ENCODE data around the gene CREBBP.
A peak's percentile ranks its signal among the peaks of the same experiment; 100 is the strongest.

The CREBBP gene

DNA sequence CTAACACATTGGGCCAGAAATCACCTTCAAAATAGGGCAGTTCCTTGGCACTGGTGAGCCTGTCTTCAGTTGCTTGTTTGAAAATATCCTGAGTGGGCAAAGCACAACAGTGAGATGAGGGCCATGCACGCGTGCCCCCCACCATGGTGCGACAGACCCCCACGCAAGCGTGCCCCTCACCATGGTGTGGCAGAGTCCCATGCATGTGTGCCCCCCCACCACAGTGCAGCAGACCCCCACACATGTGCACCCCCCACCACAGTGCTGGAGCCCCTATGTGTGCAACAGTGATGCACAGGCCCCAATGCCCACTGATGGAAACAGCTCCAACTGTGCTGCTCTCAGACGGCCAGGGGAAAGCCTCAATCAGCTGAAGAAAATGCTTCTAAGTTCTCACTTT is 144.4 kb downstream of the CREBBP start:
- no peak for DNase-seq (ENCODE audit: low read depth in 2 of 3, low spot score in 2 of 3)

DNA sequence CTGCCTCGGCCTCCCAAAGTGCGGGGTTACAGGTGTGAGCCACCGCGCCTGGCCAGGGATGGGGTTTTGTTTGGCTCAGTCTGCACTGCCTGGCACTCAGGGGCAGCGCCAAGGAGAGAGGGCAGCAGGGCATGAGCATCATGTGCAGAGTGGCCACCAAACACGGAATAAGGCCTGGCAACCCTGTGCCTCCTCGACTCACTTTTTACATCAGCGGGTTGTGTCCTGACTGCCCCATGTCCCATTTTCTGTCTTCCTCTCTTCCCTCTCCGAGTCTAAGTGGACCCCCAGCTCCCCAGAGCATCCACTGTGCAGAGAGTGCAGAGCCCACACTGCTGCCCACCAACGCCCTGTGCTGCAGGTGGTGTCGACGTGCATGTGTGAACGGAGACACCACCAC is 145.0 kb downstream of the CREBBP start:
- no peak for DNase-seq (ENCODE audit: low read depth in 2 of 3, low spot score in 2 of 3)

DNA sequence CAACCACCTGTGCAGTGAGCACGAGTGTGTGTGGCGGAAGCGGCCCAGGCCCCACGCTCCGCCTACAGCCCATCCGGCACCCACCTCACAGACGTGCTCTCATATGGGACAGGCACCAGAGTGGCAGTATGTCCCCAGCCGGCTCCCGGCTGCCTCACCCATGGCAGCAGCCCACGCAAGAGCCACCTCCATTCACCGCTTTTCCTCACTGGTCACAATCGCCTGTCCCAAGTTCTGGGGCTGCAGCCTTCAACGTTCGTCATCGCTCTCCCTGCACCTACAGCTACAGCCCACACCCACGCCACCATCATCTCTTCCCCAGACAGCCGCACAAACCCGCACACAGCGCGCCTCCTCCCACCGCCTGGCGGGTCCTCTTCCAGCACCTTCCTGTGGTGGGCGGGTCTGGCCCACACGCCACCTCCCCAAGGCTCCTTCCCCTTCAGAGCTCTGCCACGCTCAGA is 145.7 kb downstream of the CREBBP start:
- no peak for DNase-seq (ENCODE audit: low read depth in 2 of 3, low spot score in 2 of 3)

DNA sequence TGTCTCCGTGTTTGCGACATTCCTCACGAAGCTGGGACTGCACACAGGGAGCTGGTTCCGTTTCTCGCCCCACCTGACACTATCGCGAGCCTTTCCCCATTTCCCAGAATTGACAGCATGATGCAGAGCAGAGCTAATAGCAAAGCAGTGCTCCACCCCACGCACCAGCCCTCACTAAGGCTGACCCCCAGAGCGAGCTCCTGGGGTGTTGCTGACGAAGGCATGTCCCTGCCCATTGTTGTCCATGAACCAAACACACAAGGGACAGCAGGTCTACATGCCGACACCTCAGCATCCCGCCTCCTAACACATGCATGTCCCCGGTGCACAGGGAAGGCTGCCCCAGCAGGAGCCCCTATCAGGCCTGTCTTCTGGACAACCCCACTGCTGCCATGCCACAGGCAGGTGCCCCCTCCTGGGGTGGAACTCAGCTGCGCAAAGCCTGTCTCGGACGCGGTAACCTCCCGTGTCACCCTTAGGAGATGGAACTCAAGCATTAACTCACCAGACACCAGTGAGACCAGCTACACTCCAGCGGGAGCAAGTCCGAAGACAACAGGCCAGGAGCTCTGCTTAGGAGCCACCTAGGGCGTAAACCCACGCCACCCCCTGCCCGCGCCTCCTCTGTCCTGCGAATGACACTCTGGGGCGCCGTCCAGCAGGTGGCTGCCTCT is 146.3 kb downstream of the CREBBP start:
- DNase-seq (ENCODE audit: low read depth in 2 of 3, low spot score in 2 of 3), result no peak

DNA sequence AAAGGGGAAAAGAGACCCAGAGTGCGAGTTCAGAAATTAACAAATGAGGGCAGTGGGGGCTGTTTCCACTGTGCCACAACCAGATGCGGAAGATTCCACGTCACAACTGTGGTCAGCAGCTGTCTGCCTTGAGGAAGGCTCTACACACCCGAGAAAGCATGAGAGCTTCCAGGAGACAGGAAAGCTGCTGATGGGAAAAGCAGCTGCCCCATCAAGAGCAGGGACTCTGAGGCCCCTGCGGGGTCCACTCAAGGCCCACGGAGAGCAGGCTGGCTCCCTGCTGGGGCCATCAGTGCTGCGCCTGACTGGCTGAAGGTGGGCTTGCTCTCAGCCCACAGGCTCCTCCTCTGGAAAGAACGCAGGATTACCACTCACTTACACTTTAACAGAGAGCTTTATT is 148.3 kb downstream of the CREBBP start:
- DNase-seq (ENCODE audit: low read depth in 2 of 3, low spot score in 2 of 3), result no peak

DNA sequence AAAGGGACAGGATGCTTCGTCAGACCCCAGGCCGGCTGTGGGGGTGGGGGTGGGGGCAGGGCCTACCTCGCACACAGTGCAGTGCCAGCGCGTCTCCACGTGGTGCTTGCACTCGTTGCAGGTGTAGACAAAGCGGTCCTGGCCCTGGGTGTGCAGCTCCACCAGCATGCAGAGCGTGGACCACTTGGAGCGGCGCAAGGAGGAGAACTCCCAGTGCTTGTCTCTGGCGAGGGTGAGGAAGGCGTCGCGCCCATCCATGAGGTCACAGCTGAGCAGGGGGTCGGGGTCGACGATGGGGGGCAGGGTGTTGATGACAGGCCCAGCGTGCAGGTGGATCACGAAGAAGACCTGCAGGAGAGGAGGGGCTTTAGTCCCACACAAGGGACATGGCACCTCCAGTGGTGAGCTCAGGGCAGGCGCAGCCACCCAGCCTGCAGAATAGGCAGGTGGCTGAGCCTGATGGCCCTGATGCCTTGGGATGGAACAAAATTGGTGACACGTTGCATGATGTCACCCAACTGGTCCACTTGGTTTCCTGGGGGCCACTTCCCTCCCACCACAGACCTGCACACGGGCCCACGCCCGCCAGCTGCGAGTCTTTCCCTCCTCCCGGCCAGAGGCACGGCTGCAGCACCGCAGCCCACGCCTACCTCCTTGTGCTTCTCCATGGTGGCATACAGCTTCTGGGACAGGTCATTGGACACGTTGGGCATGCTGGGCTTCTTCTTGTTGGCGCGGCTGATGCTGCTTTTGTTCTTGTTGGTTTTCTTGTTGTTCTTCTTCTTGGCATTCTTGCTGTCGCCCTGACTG is 149.2 kb downstream of the CREBBP start:
- DNase-seq (ENCODE audit: low read depth in 2 of 3, low spot score in 2 of 3), result no peak

DNA sequence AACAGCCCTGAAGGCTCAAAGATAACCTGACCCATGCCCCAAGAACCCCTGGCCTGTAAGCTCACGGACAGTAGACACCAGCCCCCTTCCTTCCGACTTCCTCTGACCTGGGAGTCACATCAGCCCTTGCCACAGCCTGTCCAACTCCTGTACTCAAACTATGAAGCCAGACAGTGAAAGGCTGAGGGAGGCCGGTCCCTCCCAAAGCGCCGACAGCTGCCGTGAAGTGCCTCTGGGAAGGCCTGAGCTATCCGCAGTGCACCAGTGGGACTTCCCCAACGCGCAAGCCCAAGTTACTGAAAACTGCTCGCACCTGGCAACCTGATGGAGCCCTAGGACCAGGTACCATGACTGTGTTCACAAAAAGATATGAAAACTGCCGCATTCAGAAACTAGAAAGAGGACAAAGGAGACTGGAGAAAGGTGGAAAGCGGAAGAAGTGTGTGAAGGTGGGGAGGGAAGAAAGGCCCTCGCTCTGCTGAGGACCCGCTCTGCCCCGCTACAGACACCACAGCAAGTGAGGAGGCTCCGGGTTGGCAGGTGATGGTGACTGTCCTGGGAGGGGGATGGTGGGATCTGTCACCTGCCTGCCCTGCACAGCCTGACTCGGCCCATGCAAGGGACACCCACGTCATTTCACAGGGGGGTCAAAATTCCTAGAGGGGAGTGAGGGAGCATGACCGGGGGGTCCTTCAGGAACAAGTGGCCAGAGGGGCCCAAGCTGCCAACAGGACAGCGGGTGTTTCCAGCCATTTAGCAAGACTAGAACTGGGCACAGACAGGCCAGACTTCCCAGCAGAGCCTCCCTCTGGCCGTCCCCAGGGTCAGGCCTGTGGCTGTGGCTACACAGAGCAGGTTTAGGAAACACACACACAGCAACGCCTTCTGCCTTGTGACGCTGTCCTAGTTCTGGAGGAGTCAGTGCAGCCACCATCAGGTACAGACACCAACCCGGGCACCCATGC is 150.1 kb downstream of the CREBBP start:
- no peak for DNase-seq (ENCODE audit: low read depth in 2 of 3, low spot score in 2 of 3)

DNA sequence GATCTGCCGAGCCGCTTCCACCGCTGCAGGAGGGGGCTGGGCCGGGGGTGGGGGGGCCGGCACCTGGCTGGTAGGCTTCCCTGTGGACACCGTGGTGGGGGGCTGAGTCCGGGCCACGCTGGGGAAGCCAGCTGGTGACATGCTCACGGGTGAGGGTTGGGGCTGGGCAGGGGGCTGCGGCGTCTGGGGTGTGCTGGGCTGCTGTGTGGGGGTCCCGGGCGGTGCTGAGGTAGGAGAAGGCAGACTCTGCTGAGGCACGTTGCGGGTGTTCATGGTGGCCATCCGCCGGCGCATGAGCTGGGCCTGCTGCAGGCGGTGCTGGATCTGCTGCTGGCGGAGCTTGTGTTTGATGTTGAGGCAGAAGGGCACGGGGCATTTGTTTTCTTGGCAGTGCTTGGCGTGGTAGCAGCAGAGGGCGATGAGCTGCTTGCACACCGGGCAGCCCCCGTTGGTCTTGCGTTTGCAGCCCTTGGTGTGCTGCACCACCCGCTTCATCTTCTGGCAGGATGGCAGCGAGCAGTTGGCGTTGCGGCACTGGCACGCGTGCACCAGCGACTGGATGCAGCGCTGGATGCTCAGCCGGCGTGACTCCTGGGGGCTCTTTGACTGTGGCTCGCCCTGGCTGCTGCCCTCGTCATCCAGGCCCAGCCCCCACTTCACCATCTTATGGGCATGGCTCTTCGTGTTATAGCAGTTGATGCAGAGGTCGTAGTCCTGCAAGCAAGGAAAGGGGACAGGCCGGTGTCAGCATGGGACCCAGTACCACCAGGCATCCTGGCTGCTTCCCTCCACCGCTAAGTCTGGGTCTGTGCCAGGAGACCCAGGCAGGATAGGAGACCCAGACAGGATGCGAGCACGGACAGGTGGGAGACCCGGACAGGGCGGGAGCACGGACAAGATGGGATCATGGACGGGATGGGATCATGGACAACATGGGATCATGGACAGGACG is 151.1 kb downstream of the CREBBP start:
- DNase-seq (ENCODE audit: low read depth in 2 of 3, low spot score in 2 of 3), result no peak

DNA sequence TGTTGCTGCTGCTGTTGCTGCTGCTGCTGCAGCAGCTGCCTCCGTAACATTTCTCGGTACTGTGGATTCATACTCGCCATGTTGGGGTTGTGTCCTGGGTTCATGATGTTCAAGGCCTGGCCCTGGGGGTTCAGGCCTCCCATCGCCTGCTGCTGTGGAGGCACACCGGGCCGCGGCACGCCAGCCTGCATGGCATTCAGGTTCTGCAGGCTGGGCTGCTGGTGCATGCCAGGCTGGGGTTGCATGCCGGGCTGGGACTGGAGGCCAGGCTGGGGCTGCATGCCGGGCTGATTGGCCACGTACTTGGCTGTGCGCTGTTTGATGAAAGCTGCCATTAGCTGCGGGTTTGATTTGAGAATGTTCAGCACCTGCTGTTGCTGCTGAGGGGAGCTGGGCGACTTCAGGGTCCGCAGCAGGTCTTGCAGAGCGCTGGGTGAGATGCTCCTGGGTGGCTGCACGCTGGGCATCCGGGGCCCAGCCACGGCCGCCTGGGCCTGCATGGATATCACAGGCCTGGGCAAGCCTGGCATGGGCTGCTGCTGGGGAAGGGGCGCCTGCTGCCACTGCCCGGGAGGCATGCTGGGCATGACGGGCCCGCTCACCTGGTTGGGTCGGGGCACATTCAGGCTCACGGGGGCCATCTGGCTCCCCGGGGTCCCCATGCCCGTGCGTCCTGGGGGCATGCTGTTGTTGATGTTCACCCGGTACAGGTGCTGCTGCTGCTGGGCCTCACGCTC is 151.9 kb downstream of the CREBBP start:
- no peak for DNase-seq (ENCODE audit: low read depth in 2 of 3, low spot score in 2 of 3)

DNA sequence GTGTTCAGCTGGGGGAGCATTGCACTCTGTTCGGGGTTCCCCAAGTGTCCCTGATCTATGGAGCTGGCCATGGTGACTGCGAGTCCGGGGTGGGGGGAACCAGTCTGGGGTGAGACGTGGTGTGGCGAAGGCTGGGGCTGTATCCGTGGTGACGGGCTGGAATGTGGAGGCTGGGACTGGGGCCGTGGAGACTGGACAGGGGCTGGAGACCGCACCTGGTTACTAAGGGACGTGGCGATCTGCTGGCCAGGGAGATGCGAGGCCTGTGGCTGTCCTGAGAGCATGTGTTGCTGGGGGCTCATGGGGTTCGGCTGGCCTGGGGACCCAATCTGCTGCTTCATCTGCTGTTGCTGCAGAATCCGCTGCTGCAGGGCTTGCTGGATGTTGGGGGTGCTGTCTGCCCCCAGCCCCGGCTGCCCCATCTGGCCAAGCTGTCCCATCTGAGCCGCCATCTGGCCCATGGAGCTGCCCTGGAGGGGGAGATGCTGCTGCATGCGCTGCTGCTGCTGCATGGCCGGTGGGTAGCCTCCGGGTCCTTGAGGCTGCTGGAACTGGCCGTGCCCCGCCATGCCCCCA is 152.6 kb downstream of the CREBBP start:
- DNase-seq (ENCODE audit: low read depth in 2 of 3, low spot score in 2 of 3), result no peak

DNA sequence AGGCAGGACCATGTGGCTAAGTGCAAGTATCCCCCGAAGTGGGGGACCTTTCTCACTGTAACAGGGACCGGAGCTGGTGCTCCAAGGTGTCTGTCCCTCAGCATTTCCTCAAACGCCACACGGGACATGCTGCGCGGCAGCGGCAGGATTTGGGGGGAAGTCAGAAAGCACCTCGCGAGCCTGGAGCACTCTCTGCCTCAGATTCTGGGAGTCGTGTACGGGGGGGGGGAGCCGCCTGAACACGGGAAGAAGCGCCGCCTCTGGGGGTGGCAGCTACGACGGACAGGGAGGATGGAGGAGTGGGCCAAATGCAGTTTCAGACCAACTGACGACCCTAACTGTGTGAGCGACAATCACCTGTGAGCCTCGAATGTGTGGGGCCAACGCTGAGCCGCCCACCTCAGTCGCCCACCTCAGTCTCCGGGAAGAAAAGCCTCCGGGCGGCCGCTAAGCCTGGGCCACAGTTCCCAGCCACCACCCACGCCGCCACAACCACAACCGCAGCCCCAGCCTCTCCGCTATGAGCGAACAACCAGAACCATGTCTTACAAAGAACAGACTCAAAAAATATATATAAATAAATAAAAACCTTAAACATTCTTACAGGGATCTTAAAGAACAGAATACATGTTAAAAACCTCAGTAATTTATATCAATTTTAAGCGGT is 154.4 kb downstream of the CREBBP start:
- DNase-seq (ENCODE audit: low read depth in 2 of 3, low spot score in 2 of 3), result no peak

DNA sequence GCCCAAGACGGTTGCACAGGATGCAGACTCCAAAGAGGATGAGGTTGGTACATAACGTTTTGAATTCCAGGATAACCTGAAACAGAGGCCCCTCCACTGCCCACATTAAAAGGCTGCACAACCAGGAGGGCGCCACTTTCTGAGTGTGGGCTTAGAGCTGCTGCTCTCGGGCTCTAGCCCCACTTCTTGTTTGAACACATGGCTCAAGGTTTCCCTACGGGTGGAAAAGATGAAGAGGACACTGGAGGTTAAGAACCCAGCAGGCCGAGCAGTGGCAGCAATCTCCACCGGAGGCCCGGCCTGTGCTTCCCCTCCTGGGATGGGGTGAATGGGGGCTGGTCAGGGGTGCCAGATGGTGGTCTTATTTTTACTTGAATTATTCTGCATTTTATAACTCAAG is 155.2 kb downstream of the CREBBP start:
- no peak for DNase-seq (ENCODE audit: low read depth in 2 of 3, low spot score in 2 of 3)

DNA sequence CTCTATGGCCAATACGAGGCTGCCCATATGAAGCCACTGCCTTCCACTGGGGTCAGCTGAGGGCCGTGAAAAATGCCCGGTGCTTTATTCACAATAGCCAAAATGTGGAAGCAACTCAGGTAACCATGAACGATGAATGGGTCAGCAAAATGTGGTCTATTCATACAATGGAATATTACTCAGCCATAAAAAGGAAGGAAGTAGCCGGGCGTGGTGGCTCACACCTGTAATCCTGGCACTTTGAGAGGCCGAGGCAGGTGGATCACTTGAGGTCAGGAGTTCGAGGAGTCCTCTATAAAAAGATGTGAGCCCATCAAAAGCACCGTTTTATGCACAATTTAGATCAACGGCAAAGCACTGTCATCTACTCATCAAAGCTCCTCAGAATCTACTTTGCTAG is 158.0 kb downstream of the CREBBP start:
- no peak for DNase-seq (ENCODE audit: low read depth in 2 of 3, low spot score in 2 of 3)

DNA sequence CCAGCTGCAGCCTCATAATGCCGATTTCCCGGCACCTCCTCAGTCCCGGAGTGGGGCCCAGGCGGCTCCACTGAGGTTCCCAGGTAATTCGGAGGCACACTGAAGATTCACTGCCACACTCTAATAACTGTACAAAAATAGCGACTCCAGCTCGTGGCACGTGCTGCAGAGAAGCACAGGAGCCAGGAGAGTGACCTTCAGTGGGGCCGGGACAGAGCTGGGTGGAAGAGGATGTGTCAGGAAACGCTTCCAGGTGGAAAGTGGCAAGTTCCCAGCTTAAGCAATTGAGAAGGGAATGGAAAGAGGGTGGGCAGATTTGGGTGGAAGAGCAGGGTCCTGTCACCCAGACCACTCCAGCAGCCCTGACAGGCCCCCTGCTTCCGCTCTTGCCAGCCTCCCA is 160.1 kb downstream of the CREBBP start:
- DNase-seq (ENCODE audit: low read depth in 2 of 3, low spot score in 2 of 3), result no peak

DNA sequence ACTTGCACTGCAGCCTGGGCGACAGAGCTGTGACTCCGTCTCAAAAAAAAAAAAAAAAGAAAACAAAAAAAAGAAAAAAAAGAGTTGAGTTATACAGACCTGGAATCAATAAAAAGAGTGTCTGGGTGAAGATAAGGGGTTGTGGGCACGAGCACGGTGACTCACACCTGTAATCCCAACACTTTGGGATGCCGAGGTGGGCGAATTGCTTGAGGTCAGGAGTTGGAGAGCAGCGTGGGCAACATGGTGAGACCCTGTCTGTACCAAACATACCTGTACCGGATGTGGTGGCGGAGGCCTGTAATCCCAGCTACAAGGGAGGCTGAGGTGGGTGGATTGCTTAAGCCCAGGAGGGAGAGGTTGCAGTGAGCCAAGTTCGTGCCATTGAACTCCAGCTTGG is 161.9 kb downstream of the CREBBP start:
- no peak for DNase-seq (ENCODE audit: low read depth in 2 of 3, low spot score in 2 of 3)

DNA sequence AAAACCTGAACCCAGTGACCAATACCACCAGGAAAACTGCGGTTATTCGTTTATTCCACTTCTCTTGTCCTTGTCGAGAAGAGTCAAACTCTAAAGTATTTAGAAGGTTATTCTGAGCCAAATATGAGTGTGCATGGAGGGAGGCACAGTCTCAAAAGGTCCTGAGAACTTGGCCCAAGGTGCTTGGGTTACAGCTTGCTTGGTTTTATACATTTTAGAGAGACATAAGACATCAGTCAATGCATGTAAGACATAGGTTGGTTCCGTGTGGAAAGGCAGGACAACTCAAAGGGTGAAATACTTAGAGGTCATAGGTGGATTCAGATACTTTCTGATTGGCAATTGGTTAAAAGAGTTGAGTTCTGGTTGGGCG is 162.5 kb downstream of the CREBBP start:
- DNase-seq (ENCODE audit: low read depth in 2 of 3, low spot score in 2 of 3), result no peak

DNA sequence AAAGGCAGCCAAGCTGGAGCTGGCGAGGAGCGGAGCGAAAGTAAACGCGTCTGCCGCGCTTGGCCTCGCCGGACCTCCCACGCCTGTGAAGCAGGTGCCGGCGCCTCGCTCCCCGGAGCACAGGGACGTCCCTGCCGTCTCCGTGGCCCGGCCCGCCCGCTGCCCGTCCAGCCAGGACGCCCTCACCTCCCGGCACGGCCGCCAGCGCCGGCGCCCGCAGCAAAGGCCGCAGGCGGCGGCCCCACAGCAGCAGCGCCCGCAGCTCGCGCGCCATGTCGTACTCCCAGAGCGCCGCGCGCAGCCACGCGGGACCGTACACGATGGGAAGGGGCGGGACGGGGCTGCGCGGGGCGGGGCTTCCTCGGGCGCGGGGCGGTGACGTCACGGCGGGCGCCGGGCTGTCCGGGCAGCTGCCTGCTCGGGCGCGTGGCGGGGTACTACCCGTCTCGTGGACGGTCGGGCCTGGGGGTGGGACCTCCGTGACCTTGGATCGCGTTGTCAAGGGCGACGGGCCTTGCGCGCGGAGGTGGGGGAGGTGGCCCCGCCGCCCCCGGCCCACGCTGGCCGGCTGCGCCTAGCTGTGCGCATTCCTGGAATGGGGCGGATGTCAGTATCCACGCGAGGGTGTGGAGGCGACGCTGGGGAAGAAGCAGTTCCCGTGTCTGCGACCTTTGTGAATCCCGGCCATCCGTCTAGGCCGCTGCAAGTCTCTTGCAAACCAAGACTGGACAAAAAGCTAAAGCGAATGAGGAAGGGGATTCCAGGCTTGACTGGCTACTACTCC is 163.1 kb downstream of the CREBBP start, which contains the start of gene TRAP1:
TRAP1 (minus strand) TSS at position 290 of the 784 bp plus-strand sequence; CDS start at position 274, 16 bp downstream.
- peak; percentile 85 to 94 (median 94) for DNase-seq (ENCODE audit: low read depth in 2 of 3, low spot score in 2 of 3)

DNA sequence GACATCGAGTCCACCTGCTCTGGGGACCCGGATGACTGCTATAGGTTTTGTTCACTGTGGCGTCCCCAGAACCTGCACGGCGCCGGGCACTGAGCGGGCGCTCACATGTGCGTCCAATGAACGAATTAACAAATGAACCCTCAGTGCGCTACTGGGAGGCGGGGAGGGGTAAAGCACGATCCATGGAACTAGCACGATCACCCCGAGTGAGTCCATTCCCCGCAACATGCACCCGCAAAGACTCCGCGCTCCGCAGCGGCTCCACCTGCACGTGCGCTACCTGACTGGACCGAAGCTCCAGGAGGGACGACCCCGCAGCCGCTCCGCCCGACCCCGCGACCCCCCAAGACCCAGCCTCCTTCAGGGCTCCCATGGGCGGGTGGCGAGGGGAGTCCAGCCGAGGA is 163.7 kb downstream of the CREBBP start:
- peak; percentile 10 to 41 (median 14) for DNase-seq (ENCODE audit: low read depth in 2 of 3, low spot score in 2 of 3)

Measured in activated CD8-positive, alpha-beta memory T cell treated with anti-CD3 and anti-CD28 coated beads for 48 hours (primary cell).